ENCODE data around the gene SMARCAL1. TPM values are rescaled to one million over a fixed set of nuclear protein-coding genes. Genes with fewer than 3 reads are reported as not detected.
A peak's percentile ranks its signal among the peaks of the same experiment; 100 is the strongest.

Gene SMARCAL1
- total RNA-seq, 1 donor from 2014 or later, result 35.2 TPM

DNA sequence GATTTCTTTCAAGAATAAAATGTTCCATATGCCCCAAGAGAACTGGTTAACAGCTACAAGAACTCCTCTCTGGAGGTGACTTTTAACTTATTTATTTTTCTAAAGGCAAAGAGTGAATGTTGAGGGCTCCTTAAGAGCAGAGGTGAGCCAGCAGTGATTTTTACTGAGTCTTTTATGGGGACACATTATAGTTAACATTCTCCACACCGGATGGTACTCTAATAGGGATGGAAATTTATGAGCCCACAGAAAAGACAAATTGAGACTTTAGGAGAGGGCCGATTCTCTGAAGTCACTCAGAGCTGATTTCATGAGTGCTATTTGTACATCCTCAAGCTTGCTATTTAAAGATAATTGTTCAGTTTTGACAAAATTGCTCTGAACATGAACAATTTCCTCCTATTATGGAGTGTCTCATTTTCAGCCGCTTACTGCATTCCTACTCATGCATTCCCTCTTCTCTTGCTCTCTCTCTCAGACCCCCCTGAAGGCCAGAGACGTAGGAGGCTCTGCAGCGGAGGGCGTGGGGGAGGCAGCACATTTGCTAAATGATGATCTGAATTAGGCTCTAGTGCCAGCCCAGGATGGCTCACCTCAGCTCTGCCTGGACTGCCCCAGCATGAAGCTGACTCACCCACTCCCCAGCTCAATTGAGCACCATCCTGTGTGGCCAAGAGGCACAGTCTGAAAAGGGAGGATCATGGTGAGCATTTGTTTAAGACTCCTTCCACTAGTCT, 80.5 kb downstream of the SMARCAL1 start:
- FAIRE-seq (peak; percentile 72), DNase-seq (ENCODE audit: low read depth) (peak; percentile 87)
- Histone ChIP-seq H3K27me3 (ENCODE audit: insufficient read depth, low read length) (no peaks in the 10 kb centered on the region), H3K36me3 (ENCODE audit: insufficient read depth, low read length) (no peaks in the 10 kb centered on the region), H4K20me1 (ENCODE audit: insufficient read depth, low read length) (no peaks in the 10 kb centered on the region), H3K27ac (ENCODE audit: low read depth, low read length) (peak overlapping the region; percentile 77), H3K79me2 (ENCODE audit: insufficient read depth, low read length) (peaks cover 8% of the 10 kb centered on the region), H3K4me3 (ENCODE audit: insufficient read depth, low read depth, low read length) (peak overlapping the region; percentile 4), H3K4me2 (ENCODE audit: low read length) (peak overlapping the region; percentile 56), H3K9ac (ENCODE audit: low read length) (peak overlapping the region; percentile 48), H3K4me1 (ENCODE audit: insufficient read depth, low read length) (peaks cover 49% of the 10 kb centered on the region), H2AFZ (ENCODE audit: low read depth, low read length) (peak overlapping the region; percentile 31), H3K9me3 (ENCODE audit: insufficient read depth, low read depth, low read length) (no peaks in the 10 kb centered on the region)
- Mint-ChIP-seq H3K27me3 (ENCODE audit: low read depth, unreplicated experiment) (no peaks in the 10 kb centered on the region), H3K4me3 (ENCODE audit: unreplicated experiment) (peak overlapping the region; percentile 0), H3K9me3 (ENCODE audit: unreplicated experiment) (no peaks in the 10 kb centered on the region), H3K4me1 (ENCODE audit: low read depth, unreplicated experiment) (peaks cover 52% of the 10 kb centered on the region), H3K27ac (ENCODE audit: unreplicated experiment) (peak overlapping the region; percentile 84), H3K36me3 (ENCODE audit: low read depth, unreplicated experiment) (no peaks in the 10 kb centered on the region)
- TF ChIP-seq EZH2 (IDR thresholded peaks at IDR 0.05; ENCODE audit: insufficient read depth, low read length), result no peak
- TF ChIP-seq, protein P1, sequence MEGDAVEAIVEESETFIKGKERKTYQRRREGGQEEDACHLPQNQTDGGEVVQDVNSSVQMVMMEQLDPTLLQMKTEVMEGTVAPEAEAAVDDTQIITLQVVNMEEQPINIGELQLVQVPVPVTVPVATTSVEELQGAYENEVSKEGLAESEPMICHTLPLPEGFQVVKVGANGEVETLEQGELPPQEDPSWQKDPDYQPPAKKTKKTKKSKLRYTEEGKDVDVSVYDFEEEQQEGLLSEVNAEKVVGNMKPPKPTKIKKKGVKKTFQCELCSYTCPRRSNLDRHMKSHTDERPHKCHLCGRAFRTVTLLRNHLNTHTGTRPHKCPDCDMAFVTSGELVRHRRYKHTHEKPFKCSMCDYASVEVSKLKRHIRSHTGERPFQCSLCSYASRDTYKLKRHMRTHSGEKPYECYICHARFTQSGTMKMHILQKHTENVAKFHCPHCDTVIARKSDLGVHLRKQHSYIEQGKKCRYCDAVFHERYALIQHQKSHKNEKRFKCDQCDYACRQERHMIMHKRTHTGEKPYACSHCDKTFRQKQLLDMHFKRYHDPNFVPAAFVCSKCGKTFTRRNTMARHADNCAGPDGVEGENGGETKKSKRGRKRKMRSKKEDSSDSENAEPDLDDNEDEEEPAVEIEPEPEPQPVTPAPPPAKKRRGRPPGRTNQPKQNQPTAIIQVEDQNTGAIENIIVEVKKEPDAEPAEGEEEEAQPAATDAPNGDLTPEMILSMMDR (IDR thresholded peaks at IDR 0.05; ENCODE audit: insufficient read depth, low read depth, low read length), result no peak

DNA sequence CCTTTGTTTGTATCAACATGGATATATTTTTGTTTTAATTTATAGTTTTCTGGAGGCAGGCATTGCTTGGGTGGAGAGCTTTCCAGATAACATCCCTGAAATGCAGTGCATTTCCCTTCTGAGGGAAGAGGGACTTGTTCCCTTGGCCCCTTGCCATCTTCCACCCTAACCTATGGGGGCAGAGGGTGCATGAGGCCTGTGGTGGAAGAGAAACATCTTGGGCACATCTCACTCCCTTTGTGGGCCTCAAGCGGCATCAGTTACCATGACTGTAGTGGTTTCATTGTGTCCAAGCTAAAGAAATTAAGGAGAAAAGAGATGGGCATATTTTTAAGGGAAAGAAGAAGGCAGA, 81.0 kb downstream of the SMARCAL1 start:
- H3K4me1 ChIP-seq (ENCODE audit: insufficient read depth, low read length), result peaks cover 54% of the 10 kb centered on the region
- H3K27ac Mint-ChIP-seq (ENCODE audit: unreplicated experiment), result peak overlapping the region; percentile 84
- no peaks in the 10 kb centered on the region for H3K27me3 ChIP-seq (ENCODE audit: insufficient read depth, low read length)
- peak overlapping the region; percentile 48 for H3K9ac ChIP-seq (ENCODE audit: low read length)
- H3K9me3 ChIP-seq (ENCODE audit: insufficient read depth, low read depth, low read length), result no peaks in the 10 kb centered on the region
- H3K79me2 ChIP-seq (ENCODE audit: insufficient read depth, low read length), result peaks cover 13% of the 10 kb centered on the region
- no peak overlapping the region for H3K4me3 ChIP-seq (ENCODE audit: insufficient read depth, low read depth, low read length)
- H3K4me1 Mint-ChIP-seq (ENCODE audit: low read depth, unreplicated experiment), result peaks cover 54% of the 10 kb centered on the region
- no peak overlapping the region for H2AFZ ChIP-seq (ENCODE audit: low read depth, low read length)
- FAIRE-seq (no peak), DNase-seq (ENCODE audit: low read depth) (no peak)
- H3K9me3 Mint-ChIP-seq (ENCODE audit: unreplicated experiment), result no peaks in the 10 kb centered on the region
- TF ChIP-seq, protein P1 (IDR thresholded peaks at IDR 0.05; ENCODE audit: insufficient read depth, low read depth, low read length), result no peak
- TF ChIP-seq EZH2 (IDR thresholded peaks at IDR 0.05; ENCODE audit: insufficient read depth, low read length), result no peak
- H3K36me3 ChIP-seq (ENCODE audit: insufficient read depth, low read length), result no peaks in the 10 kb centered on the region
- no peaks in the 10 kb centered on the region for H4K20me1 ChIP-seq (ENCODE audit: insufficient read depth, low read length)
- no peaks in the 10 kb centered on the region for H3K27me3 Mint-ChIP-seq (ENCODE audit: low read depth, unreplicated experiment)
- H3K4me3 Mint-ChIP-seq (ENCODE audit: unreplicated experiment), result peak overlapping the region; percentile 0
- H3K4me2 ChIP-seq (ENCODE audit: low read length), result peak overlapping the region; percentile 56
- H3K27ac ChIP-seq (ENCODE audit: low read depth, low read length), result peak overlapping the region; percentile 77
- H3K36me3 Mint-ChIP-seq (ENCODE audit: low read depth, unreplicated experiment), result no peaks in the 10 kb centered on the region

DNA sequence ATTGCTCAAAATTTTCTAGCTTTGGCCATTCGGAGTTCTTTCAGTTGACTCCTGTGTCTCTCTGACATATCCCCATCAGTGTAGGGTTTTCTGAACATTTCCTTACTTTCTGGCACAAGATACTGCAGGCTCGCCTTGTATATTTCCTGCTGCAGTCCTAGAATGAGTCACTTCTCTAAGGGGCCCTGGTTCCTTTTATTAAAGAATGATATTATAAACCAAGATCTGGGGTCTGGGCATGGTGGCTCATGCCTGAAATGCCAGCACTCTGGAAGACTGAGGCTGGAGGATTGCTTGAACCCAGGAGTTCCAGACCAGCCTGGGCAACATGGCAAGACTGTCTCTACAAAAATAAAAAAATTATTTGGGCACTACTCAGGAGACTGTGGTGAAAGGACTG, 83.4 kb downstream of the SMARCAL1 start:
- Mint-ChIP-seq H3K36me3 (ENCODE audit: low read depth, unreplicated experiment) (peaks cover 10% of the 10 kb centered on the region), H3K27me3 (ENCODE audit: low read depth, unreplicated experiment) (no peaks in the 10 kb centered on the region), H3K4me3 (ENCODE audit: unreplicated experiment) (peak overlapping the region; percentile 36), H3K27ac (ENCODE audit: unreplicated experiment) (peak overlapping the region; percentile 91), H3K4me1 (ENCODE audit: low read depth, unreplicated experiment) (peaks cover 44% of the 10 kb centered on the region), H3K9me3 (ENCODE audit: unreplicated experiment) (no peaks in the 10 kb centered on the region)
- Histone ChIP-seq H3K79me2 (ENCODE audit: insufficient read depth, low read length) (peaks cover 35% of the 10 kb centered on the region), H4K20me1 (ENCODE audit: insufficient read depth, low read length) (peaks cover 20% of the 10 kb centered on the region), H3K27me3 (ENCODE audit: insufficient read depth, low read length) (no peaks in the 10 kb centered on the region), H2AFZ (ENCODE audit: low read depth, low read length) (no peak overlapping the region), H3K9me3 (ENCODE audit: insufficient read depth, low read depth, low read length) (no peaks in the 10 kb centered on the region), H3K9ac (ENCODE audit: low read length) (no peak overlapping the region), H3K36me3 (ENCODE audit: insufficient read depth, low read length) (peaks cover 15% of the 10 kb centered on the region), H3K4me1 (ENCODE audit: insufficient read depth, low read length) (peaks cover 53% of the 10 kb centered on the region), H3K4me3 (ENCODE audit: insufficient read depth, low read depth, low read length) (no peak overlapping the region), H3K4me2 (ENCODE audit: low read length) (peak overlapping the region; percentile 37), H3K27ac (ENCODE audit: low read depth, low read length) (peak overlapping the region; percentile 5)
- FAIRE-seq, result no peak
- peak; percentile 49 for DNase-seq (ENCODE audit: low read depth)
- TF ChIP-seq EZH2 (IDR thresholded peaks at IDR 0.05; ENCODE audit: insufficient read depth, low read length), result no peak
- TF ChIP-seq, protein P1 (IDR thresholded peaks at IDR 0.05; ENCODE audit: insufficient read depth, low read depth, low read length), result no peak

Data from astrocyte (in vitro differentiated cells and primary cell).